Testis (tissue), 3 donors: ENCODE measurements around the gene TENM4. TPM values are rescaled to one million over a fixed set of nuclear protein-coding genes. Genes with fewer than 3 reads are reported as not detected.

ENCODE experiments used
- DNase-seq: peaks from one replicate; pipeline ENCODE4 v3.0.0-alpha.2; 2019
- H3K27ac ChIP-seq, 2 donors: fragments of 200-600 bp; sonication (generic); one replicate each; pipeline ENCODE4 v1.5.1; 2019
- H3K27me3 ChIP-seq: fragments of 200-600 bp; sonication (generic); one replicate; pipeline ENCODE4 v1.5.1; 2019
- H3K36me3 ChIP-seq: fragments of 200-600 bp; sonication (generic); one replicate; pipeline ENCODE4 v1.5.1; 2017; ENCODE audit warnings: low read depth; ENCODE audit errors: missing control alignments
- H3K4me1 ChIP-seq: fragments of 200-600 bp; sonication (generic); one replicate; pipeline ENCODE4 v1.5.1; 2019
- H3K4me3 ChIP-seq, 2 donors: fragments of 200-600 bp; sonication (generic); one replicate each; pipeline ENCODE4 v1.5.1; 2017 to 2019
- H3K9me3 ChIP-seq: fragments of 200-600 bp; sonication (generic); one replicate; pipeline ENCODE4 v1.5.1; 2017
- POLR2A ChIP-seq: fragments of 450-650 bp; IDR thresholded peaks from one replicate; pipeline ENCODE4 v1.6.1; 2017; ENCODE audit warnings: antibody characterized with exemption, mild to moderate bottlenecking, moderate library complexity
- WGBS, 2 donors: methylation state at CpG; one replicate each; pipeline ENCODE4 v1.1.5; 2018; 5-methylcytosine and 5-hydroxymethylcytosine counted together
- intact Hi-C: fragments of 100-400 bp; cut with DNase I; formaldehyde crosslinking; loops from one replicate; pipeline ENCODE4 v1.15.1; 2023; ENCODE audit warnings: low total_unique reads
- polyA plus RNA-seq: library from polyadenylated mRNA; stranded (reverse); fragments of 350-450 nt; fragmentation: Illumina TruSeq; extraction: RNeasy Lipid Tissue Mini Kit (QIAGEN cat#74804); gene quantifications from one replicate; pipeline ENCODE4 v1.2.3, GENCODE V29; 2014; ENCODE audit warnings: low read depth, low replicate concordance; ENCODE audit not compliant: insufficient read depth
- total RNA-seq, 2 donors: library from RNA; depleted of rRNA; stranded (reverse); fragments of >200 nt; gene quantifications; one replicate each; pipeline ENCODE4 v1.2.3, GENCODE V29; 2016
- TF ChIP-seq, protein P1 (sequence below), 3 experiments: fragments of 450-650 bp in 2 of 3; fragments of 200-600 bp in 1 of 3; sonication (generic) in 1 of 3; IDR thresholded peaks; one replicate each; pipeline ENCODE4 v1.5.1; 2016 to 2019; ENCODE audit warnings: antibody characterized with exemption in 3 of 3, mild to moderate bottlenecking in 2 of 3, moderate library complexity in 1 of 3

Gene TENM4
- total and polyA plus RNA-seq, 3 donors from 2014 or later = 10.6 to 17.9 (median 11.4) TPM

DNA sequence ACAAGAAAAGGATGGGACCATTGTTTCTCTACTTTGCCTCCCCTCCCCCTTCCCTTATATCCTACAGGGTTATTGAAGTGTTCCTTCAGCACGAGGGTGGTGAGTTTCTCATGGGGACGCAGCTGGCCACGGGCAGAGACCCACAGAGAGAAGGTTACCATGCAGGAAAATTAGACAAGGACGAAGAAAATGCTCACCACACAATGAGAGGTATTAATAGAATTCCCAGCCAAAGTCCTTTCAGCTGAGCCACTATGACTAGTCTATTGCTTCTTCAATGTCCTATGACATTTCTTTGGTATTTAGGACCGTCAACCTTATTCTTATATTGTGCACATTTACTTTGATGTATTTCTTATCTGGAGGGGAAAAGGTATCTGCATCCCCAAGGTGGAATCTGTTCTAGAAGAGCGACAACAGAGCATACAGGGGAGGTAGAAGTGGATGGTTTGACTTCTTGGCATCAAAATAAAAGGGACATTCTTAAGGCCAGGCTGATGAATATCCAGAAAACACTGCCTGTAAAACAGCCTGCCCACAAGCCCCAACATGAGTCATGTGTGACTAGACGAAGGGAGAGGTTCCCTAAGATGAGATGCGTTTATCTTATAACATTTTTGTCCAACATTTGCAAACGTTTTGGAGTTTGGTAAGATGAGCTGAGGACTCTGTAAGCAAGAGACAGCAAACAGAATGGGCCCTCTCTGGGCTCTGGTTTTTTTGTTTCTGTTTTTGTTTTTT lies 656.3 kb downstream of the TENM4 start:
- no peak for DNase-seq
- no peaks in the 10 kb centered on the region for H3K4me1 ChIP-seq
- no peak overlapping the region for H3K27ac ChIP-seq
- H3K36me3 ChIP-seq = no peaks in the 10 kb centered on the region
- intact Hi-C loops = no loop called here
- no peaks in the 10 kb centered on the region for H3K27me3 ChIP-seq
- 73 to 82% methylated on average over 9 of the region's 9 CpGs for WGBS, 2 donors
- TF ChIP-seq, protein P1, sequence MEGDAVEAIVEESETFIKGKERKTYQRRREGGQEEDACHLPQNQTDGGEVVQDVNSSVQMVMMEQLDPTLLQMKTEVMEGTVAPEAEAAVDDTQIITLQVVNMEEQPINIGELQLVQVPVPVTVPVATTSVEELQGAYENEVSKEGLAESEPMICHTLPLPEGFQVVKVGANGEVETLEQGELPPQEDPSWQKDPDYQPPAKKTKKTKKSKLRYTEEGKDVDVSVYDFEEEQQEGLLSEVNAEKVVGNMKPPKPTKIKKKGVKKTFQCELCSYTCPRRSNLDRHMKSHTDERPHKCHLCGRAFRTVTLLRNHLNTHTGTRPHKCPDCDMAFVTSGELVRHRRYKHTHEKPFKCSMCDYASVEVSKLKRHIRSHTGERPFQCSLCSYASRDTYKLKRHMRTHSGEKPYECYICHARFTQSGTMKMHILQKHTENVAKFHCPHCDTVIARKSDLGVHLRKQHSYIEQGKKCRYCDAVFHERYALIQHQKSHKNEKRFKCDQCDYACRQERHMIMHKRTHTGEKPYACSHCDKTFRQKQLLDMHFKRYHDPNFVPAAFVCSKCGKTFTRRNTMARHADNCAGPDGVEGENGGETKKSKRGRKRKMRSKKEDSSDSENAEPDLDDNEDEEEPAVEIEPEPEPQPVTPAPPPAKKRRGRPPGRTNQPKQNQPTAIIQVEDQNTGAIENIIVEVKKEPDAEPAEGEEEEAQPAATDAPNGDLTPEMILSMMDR (IDR thresholded peaks at IDR 0.05) = no peak
- TF ChIP-seq POLR2A = no peak
- no peaks in the 10 kb centered on the region for H3K9me3 ChIP-seq
- no peak overlapping the region for H3K4me3 ChIP-seq

DNA sequence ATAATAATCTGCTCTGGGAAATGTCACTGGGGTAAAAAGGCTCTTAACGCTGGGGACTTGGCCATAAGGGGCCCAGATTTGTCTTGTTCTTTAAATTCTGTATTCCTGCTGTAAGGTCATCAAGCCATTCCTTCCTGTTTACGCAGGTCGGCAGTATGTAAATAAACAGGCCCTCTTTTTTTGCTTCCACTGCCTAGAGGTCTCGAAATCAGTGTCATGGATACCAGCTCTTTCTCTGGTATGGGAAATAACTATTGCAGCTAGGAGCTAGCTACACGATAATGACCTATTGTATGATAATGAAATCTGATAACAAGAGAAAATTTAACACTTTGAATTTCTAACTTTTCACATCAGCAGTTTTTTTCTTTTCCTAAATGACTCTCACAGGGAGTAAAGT lies 657.0 kb downstream of the TENM4 start:
- Histone ChIP-seq H3K9me3 (no peaks in the 10 kb centered on the region), H3K36me3 (no peaks in the 10 kb centered on the region), H3K27ac (no peak overlapping the region), H3K27me3 (no peaks in the 10 kb centered on the region), H3K4me3 (no peak overlapping the region), H3K4me1 (no peaks in the 10 kb centered on the region)
- TF ChIP-seq POLR2A = no peak
- TF ChIP-seq, protein P1 (IDR thresholded peaks at IDR 0.05) = no peak
- 78 to 86% methylated on average over 5 of the region's 5 CpGs for WGBS, 2 donors
- DNase-seq = no peak
- intact Hi-C loops = no loop called here

DNA sequence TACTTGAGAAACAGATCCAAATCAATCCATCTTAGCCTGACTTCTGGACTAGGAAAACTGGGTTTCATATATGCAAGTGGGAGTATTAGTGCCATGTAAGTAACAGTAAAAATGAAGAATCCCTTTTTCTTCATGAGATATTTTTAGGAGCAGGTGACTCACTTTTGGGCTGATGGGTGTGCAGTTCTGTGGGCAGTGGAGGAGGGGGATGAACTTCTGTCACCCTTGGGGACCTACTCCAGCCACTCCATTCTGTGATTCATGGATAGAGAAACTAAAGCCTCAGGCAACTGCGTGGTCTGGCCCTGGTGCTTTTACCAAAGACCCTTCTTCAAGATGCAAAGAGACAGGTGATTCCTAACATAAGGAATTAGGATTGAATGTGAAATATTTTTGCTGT lies 657.5 kb downstream of the TENM4 start:
- Histone ChIP-seq H3K27ac (no peak overlapping the region), H3K36me3 (no peaks in the 10 kb centered on the region), H3K27me3 (no peaks in the 10 kb centered on the region), H3K4me3 (no peak overlapping the region), H3K4me1 (no peaks in the 10 kb centered on the region), H3K9me3 (no peaks in the 10 kb centered on the region)
- WGBS, 2 donors = 91 to 100% methylated on average over 1 of the region's 1 CpG
- intact Hi-C loops = no loop called here
- TF ChIP-seq, protein P1 (IDR thresholded peaks at IDR 0.05) = no peak
- no peak for TF ChIP-seq POLR2A
- DNase-seq = no peak

DNA sequence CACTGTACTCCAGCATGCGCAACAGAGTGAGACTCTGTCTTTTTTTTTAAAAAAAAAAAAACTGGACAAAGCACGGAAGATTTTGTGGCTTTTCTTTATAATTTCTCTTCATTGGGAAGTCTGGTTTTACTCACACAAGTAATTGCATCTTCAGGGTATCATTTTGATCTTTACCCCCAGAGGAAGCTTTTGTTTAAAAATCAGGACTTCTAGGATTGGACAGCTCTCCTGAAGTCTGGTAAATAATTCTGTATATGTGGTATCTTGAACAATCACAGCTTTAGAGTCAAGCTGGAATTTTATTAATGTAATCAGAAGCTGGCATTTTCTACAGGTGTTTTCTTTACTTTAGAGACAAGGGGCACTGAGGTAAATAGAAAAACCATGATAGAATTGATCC lies 658.1 kb downstream of the TENM4 start:
- Histone ChIP-seq H3K36me3 (no peaks in the 10 kb centered on the region), H3K4me3 (no peak overlapping the region), H3K4me1 (no peaks in the 10 kb centered on the region), H3K27me3 (no peaks in the 10 kb centered on the region), H3K9me3 (no peaks in the 10 kb centered on the region), H3K27ac (no peak overlapping the region)
- no peak for DNase-seq
- 94 to 95% methylated on average over 2 of the region's 2 CpGs for WGBS, 2 donors
- intact Hi-C loops = no loop called here
- no peak for TF ChIP-seq POLR2A
- TF ChIP-seq, protein P1 (IDR thresholded peaks at IDR 0.05) = no peak

DNA sequence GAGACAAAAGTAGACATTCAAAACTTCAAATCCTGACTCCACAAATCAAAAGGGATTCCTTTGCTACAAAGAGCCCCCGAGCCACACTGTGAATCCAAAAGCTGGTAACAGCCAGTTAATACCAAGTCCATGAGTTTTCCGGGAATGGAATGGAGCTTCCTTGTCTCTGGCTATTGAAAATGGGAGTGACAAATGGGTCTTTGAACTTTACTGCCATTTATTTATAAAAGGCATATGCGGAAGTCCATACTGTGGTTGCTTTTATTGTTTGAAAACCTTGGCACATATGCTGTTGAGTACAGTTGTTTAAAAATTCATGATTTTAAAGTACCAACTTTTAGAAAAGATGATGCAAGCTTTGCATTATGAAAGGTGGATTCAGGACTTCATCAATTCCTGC lies 659.9 kb downstream of the TENM4 start:
- no peak overlapping the region for H3K4me3 ChIP-seq
- WGBS, 2 donors = 96 to 99% methylated on average over 3 of the region's 3 CpGs
- H3K27ac ChIP-seq = no peak overlapping the region
- TF ChIP-seq, protein P1 (IDR thresholded peaks at IDR 0.05) = no peak
- no peak for TF ChIP-seq POLR2A
- H3K27me3 ChIP-seq = no peaks in the 10 kb centered on the region
- no peaks in the 10 kb centered on the region for H3K36me3 ChIP-seq
- intact Hi-C loops = no loop called here
- no peak for DNase-seq
- H3K9me3 ChIP-seq = no peaks in the 10 kb centered on the region
- no peaks in the 10 kb centered on the region for H3K4me1 ChIP-seq
